Neural progenitor cell (in vitro differentiated cells): ENCODE data around the gene GFY.

Experiments
- CTCF ChIP-seq: fragments of 200-600 bp; sonication (generic); IDR thresholded peaks from 2 replicates; pipeline ENCODE4 v1.5.1; 2017; ENCODE audit warnings: antibody characterized with exemption, mild to moderate bottlenecking
- EZH2 ChIP-seq: fragments of 200-600 bp; sonication (generic); IDR thresholded peaks from 2 replicates; pipeline ENCODE4 v1.6.1; 2017; ENCODE audit warnings: antibody characterized with exemption, mild to moderate bottlenecking, moderate library complexity

- TF ChIP-seq CTCF: no peak
- no peak for TF ChIP-seq EZH2
Measured at GRCh38 chr19:49389406-49389805, 35.8 kb upstream of the GFY start.
